K562 (cell line): ENCODE measurements around the gene IFI6. TPM values are rescaled to one million over a fixed set of nuclear protein-coding genes. Genes with fewer than 3 reads are reported as not detected.

Experiments used
- ATAC-seq: fragments of 200-7000 bp; cut with Tn5 transposase; 3 replicates; pipeline ENCODE4 v1.9.1; 2020; ENCODE audit warnings: moderate library complexity
- BruUV-seq: library from RNA; stranded (reverse); fragments of 400-500 nt; replicated peaks from 2 replicates; lab custom pipeline; 2021; lab: Mats Ljungman, UMichigan
- CTCF ChIA-PET: fragments of 300-600 bp; formaldehyde crosslinking; extraction: SDS; loops from one replicate; lab custom pipeline; 2021; ENCODE audit warnings: low intra/inter-chr PET ratio; lab: Yijun Ruan, JAX
- POLR2A ChIA-PET: fragments of 300-600, 350-650 bp; sonication (Branson Sonifier 250); formaldehyde crosslinking; extraction: SDS; loops from one replicate; lab custom pipeline; 2021; ENCODE audit warnings: antibody characterized with exemption, inconsistent platforms; lab: Yijun Ruan, JAX
- DNase-seq, 4 experiments: peaks; one replicate each; pipeline versions ENCODE4 v3.0.0 to v3.0.0-alpha.2; 2011 to 2018; ENCODE audit warnings: low spot score in 3 of 4, mixed read lengths in 3 of 4; ENCODE audit errors: extremely low read depth in 1 of 4
- FAIRE-seq: peaks from 2 replicates; lab custom pipeline; 2011; peaks lifted over from hg19 to GRCh38; lab: Jason Lieb, UNC
- H2AFZ ChIP-seq: 2 replicates; pipeline ENCODE4 v1.6.0; 2011; ENCODE audit warnings: low read depth, low read length, control low read depth, inconsistent platforms
- H3K27ac ChIP-seq: fragments of 200-600 bp; 3 replicates; pipeline ENCODE4 v1.8.0; 2011; ENCODE audit warnings: low read depth, mild to moderate bottlenecking, control low read depth, inconsistent platforms, low read length, moderate library complexity, mixed read lengths; ENCODE audit errors: extremely low read depth
- H3K27me3 ChIP-seq, 2 experiments: fragments of 300-600 bp in 1 of 2; 2 replicates in 1 of 2; 3 replicates in 1 of 2; pipeline versions ENCODE4 v1.6.0 to v1.8.0; 2011; ENCODE audit warnings: inconsistent platforms in 2 of 2, low read length in 2 of 2, mild to moderate bottlenecking in 1 of 2, mixed read lengths in 1 of 2, moderate library complexity in 1 of 2; ENCODE audit not compliant: control insufficient read depth in 2 of 2, insufficient read depth in 2 of 2
- H3K36me3 ChIP-seq: fragments of 300-600 bp; 3 replicates; pipeline ENCODE4 v1.8.0; 2011; ENCODE audit warnings: mild to moderate bottlenecking, low read length, inconsistent platforms; ENCODE audit not compliant: control insufficient read depth, insufficient read depth
- H3K4me1 ChIP-seq, 2 experiments: fragments of 200-600 bp in 1 of 2; replicated peaks in 1 of 2; 2 replicates in 1 of 2; 3 replicates in 1 of 2; pipeline versions ENCODE4 v1.5.1 to v1.8.0; 2011; ENCODE audit warnings: inconsistent platforms in 2 of 2, low read length in 2 of 2, mild to moderate bottlenecking in 1 of 2, mixed read lengths in 1 of 2, moderate library complexity in 1 of 2; ENCODE audit not compliant: control insufficient read depth in 2 of 2, insufficient read depth in 2 of 2
- H3K4me2 ChIP-seq: 2 replicates; pipeline ENCODE4 v1.6.1; 2011; ENCODE audit warnings: low read length, control low read depth, inconsistent platforms, mixed read lengths; ENCODE audit not compliant: insufficient read depth
- H3K4me3 ChIP-seq: fragments of 200-600 bp; sonication (generic), shearing (Covaris generic); 2 replicates; pipeline ENCODE4 v1.5.1; 2016; ENCODE audit warnings: control low read depth, inconsistent platforms
- H3K79me2 ChIP-seq: fragments of 200-600 bp; 3 replicates; pipeline ENCODE4 v1.8.0; 2011; ENCODE audit warnings: low read length, inconsistent platforms; ENCODE audit not compliant: control insufficient read depth, insufficient read depth
- H3K9ac ChIP-seq, 2 experiments: 2 replicates each; pipeline versions ENCODE4 v1.6.0 to v1.6.1; 2011; ENCODE audit warnings: low read depth in 2 of 2, low read length in 2 of 2, control low read depth in 1 of 2, inconsistent platforms in 1 of 2, mild to moderate bottlenecking in 1 of 2, mixed read lengths in 1 of 2; ENCODE audit not compliant: insufficient read depth in 1 of 2
- H3K9me1 ChIP-seq: one replicate; pipeline ENCODE4 v1.6.0; 2011; ENCODE audit warnings: inconsistent platforms, mild to moderate bottlenecking, low read length, moderate library complexity; ENCODE audit not compliant: control insufficient read depth, insufficient read depth
- H3K9me3 ChIP-seq: replicated peaks from 2 replicates; pipeline ENCODE4 v1.5.1; 2011; ENCODE audit warnings: low read depth, low read length, inconsistent platforms; ENCODE audit not compliant: control insufficient read depth, insufficient read depth
- H4K20me1 ChIP-seq: replicated peaks from 2 replicates; pipeline ENCODE4 v1.6.1; 2011; ENCODE audit warnings: low read length, inconsistent platforms, mixed read lengths; ENCODE audit not compliant: control insufficient read depth, insufficient read depth
- ADNP ChIP-seq: fragments of 200-800 bp; sonication (Bioruptor generic); IDR thresholded peaks from 2 replicates; pipeline ENCODE4 v1.6.1; 2016; ENCODE audit warnings: missing genetic modification characterization, missing compliant biosample characterization
- ATF7 ChIP-seq: fragments of 450-650 bp; IDR thresholded peaks from 2 replicates; pipeline ENCODE4 v1.7.1; 2014; ENCODE audit warnings: mild to moderate bottlenecking, moderate library complexity
- BHLHE40 ChIP-seq: IDR thresholded peaks from 2 replicates; pipeline ENCODE4 v1.6.1; 2011; ENCODE audit warnings: low read length, improper control_type of control experiment
- CBX1 ChIP-seq: sonication (generic); IDR thresholded peaks from 2 replicates; pipeline ENCODE4 v1.6.1; 2016; ENCODE audit warnings: antibody characterized with exemption, low read depth, mild to moderate bottlenecking
- FOXP1 ChIP-seq: sonication (generic); formaldehyde crosslinking; IDR thresholded peaks from 2 replicates; pipeline ENCODE4 v1.8.0; 2022; ENCODE audit warnings: mild to moderate bottlenecking, missing genetic modification reagents
- GTF2E2 ChIP-seq: fragments of 200-800 bp; sonication (Bioruptor generic); IDR thresholded peaks from 2 replicates; pipeline ENCODE4 v1.6.1; 2016; ENCODE audit warnings: missing genetic modification characterization, missing compliant biosample characterization
- HDAC8 ChIP-seq: fragments of 450-650 bp; IDR thresholded peaks from 2 replicates; pipeline ENCODE4 v1.6.1; 2016; ENCODE audit warnings: mild to moderate bottlenecking, missing genetic modification characterization, moderate library complexity, missing compliant biosample characterization
- ILK ChIP-seq: fragments of 450-650 bp; IDR thresholded peaks from 2 replicates; pipeline ENCODE4 v1.6.1; 2016; ENCODE audit warnings: missing genetic modification characterization, low read depth, mild to moderate bottlenecking, missing compliant biosample characterization, moderate library complexity, borderline replicate concordance
- KAT2B ChIP-seq: IDR thresholded peaks from one replicate; pipeline ENCODE4 v1.6.1; 2012; ENCODE audit warnings: low read depth, mild to moderate bottlenecking, control low read depth, inconsistent platforms, low read length, moderate library complexity
- MTA1 ChIP-seq: fragments of 450-650 bp; IDR thresholded peaks from 2 replicates; pipeline ENCODE4 v1.6.1; 2017; ENCODE audit warnings: borderline replicate concordance
- NR2C1 ChIP-seq, 2 experiments: fragments of 450-650 bp; IDR thresholded peaks; 2 replicates each; pipeline ENCODE4 v1.6.1; 2017; ENCODE audit warnings: mild to moderate bottlenecking in 2 of 2, antibody characterized with exemption in 1 of 2, inconsistent platforms in 1 of 2, missing compliant biosample characterization in 1 of 2, missing genetic modification characterization in 1 of 2
- RBM25 ChIP-seq: fragments of 200-400 bp; formaldehyde crosslinking; IDR thresholded peaks from 2 replicates; pipeline ENCODE4 v1.6.1; 2018; ENCODE audit warnings: low read length, low read depth, moderate library complexity; ENCODE audit not compliant: severe bottlenecking
- SMAD3 ChIP-seq: fragments of 450-650 bp; formaldehyde crosslinking; conservative IDR thresholded peaks from 2 replicates; pipeline ENCODE4 v1.4.0; 2020; ENCODE audit warnings: mild to moderate bottlenecking
- TCF7L2 ChIP-seq: fragments of 150-350 bp; IDR thresholded peaks from 2 replicates; pipeline ENCODE4 v1.6.1; 2016; ENCODE audit warnings: low read depth, mild to moderate bottlenecking, low read length, moderate library complexity
- TFAM ChIP-seq: fragments of 250-450 bp; sonication (Bioruptor Pico); conservative IDR thresholded peaks from 2 replicates; pipeline ENCODE4 v1.5.0; 2021; ENCODE audit warnings: mild to moderate bottlenecking, moderate library complexity
- ZFP36 ChIP-seq: fragments of 150-350 bp; IDR thresholded peaks from 2 replicates; pipeline ENCODE4 v1.6.1; 2018; ENCODE audit warnings: low read length, low read depth; ENCODE audit not compliant: partially characterized antibody
- ZNF253 ChIP-seq: fragments of 250-450 bp; sonication (Bioruptor Pico); conservative IDR thresholded peaks from 2 replicates; pipeline ENCODE4 v1.6.1; 2021; ENCODE audit warnings: mild to moderate bottlenecking
- ZNF316 ChIP-seq: fragments of 450-650 bp; IDR thresholded peaks from 2 replicates; pipeline ENCODE4 v1.6.1; 2016
- ZNF431 ChIP-seq: sonication (generic); formaldehyde crosslinking; IDR thresholded peaks from 2 replicates; pipeline ENCODE4 v1.8.0; 2022; ENCODE audit warnings: mild to moderate bottlenecking, missing genetic modification reagents
- ZNF436 ChIP-seq: fragments of 250-450, 450-650 bp; sonication (Bioruptor Pico); formaldehyde crosslinking; IDR thresholded peaks from 2 replicates; pipeline ENCODE4 v1.7.0; 2020; ENCODE audit warnings: mild to moderate bottlenecking
- ZNF589 ChIP-seq: fragments of 200-800 bp; sonication (Bioruptor generic); IDR thresholded peaks from 2 replicates; pipeline ENCODE4 v1.6.1; 2016; ENCODE audit warnings: low read depth, missing genetic modification characterization, missing compliant biosample characterization
- WGBS: fragments of 100-300 bp; shearing (Covaris generic); methylation state at CpG from one replicate; pipeline ENCODE4 v1.1.6; 2016; ENCODE audit warnings: low coverage, mixed read lengths; ENCODE audit not compliant: insufficient coverage; ENCODE audit errors: missing lambda C conversion rate; 5-methylcytosine and 5-hydroxymethylcytosine counted together
- in situ Hi-C: fragments of 300-500 bp; cut with MboI; formaldehyde crosslinking; loops from 4 replicates; pipeline ENCODE4 v1.15.0; 2018; ENCODE audit warnings: inconsistent platforms, mixed read lengths
- intact Hi-C: fragments of 100-400 bp; cut with micrococcal nuclease; formaldehyde crosslinking; loops from 2 replicates; pipeline ENCODE4 v1.14.2; 2022
- polyA plus RNA-seq, 8 experiments: library from polyadenylated mRNA; depleted of rRNA in 4 of 8; stranded (reverse) in 5 of 8; unstranded in 3 of 8; fragments of >200 nt; fragmentation: Nextera tagmentation in 2 of 8; fragmentation: Illumina TruSeq in 1 of 8; extraction: Ambion mirVana in 2 of 8; extraction: Trizol in 1 of 8; gene quantifications; 2 replicates each; pipeline versions ENCODE4 v1.2.1 to v1.2.3, GENCODE V29; 2011 to 2014; ENCODE audit warnings: inconsistent platforms in 1 of 8, missing spikeins in 1 of 8
- total RNA-seq, 7 experiments: library from RNA; depleted of rRNA in 6 of 7; stranded (reverse); fragments of >200 nt in 6 of 7; fragmentation: Illumina TruSeq in 2 of 7; extraction: Trizol in 2 of 7; gene quantifications; 2 replicates each; pipeline versions ENCODE4 v1.2.1 to v1.2.3, GENCODE V29; 2011 to 2021; ENCODE audit warnings: low replicate concordance in 1 of 7
- TF ChIP-seq, protein P1 (sequence below): fragments of 250-450 bp; sonication (Bioruptor Pico); IDR thresholded peaks from 2 replicates; pipeline ENCODE4 v1.8.0; 2022; ENCODE audit warnings: moderate library complexity, mild to moderate bottlenecking, inconsistent platforms
- TF ChIP-seq, protein P2 (sequence below): fragments of 200-800 bp; sonication (Bioruptor generic); IDR thresholded peaks from 2 replicates; pipeline ENCODE4 v1.6.1; 2017; ENCODE audit warnings: missing genetic modification characterization, missing compliant biosample characterization

Gene IFI6
- total and polyA plus RNA-seq, 9 of the 15 experiments (the other 6 are each of a cell fraction or from before 2014, with no cell fraction given), result 0.17 to 4.5 (median 2.2) TPM

DNA sequence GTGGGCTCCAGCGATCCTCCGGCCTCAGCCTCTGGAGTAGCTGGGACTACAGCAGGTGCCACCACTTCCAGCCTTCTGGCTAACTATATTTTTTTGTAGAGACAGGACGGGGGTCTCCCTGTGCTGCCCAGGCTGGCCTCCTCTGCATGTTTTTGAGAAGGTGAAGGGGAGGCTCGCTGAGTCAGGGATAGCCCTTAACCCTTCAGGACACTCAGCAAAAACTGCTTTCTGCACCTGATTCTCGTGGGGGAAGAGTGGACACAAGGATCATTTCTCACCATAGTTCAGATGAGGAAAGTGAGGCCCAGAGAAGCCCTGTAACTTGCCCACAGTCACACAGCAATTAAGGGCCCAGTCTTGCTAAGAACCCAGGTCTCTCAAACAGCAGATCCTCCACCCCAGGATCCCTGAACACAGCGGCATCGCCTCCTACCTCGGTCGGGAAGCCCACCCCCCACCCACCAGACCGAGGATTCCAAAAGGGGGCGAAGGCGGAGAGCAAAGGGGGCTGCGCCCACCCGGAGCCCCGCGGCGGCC lies 38.3 kb downstream of the IFI6 start:
- CTCF ChIA-PET, result no interaction called here
- Histone ChIP-seq H3K79me2 (no peaks in the 10 kb centered on the region), H4K20me1 (no peaks in the 10 kb centered on the region), H3K4me3 (peak overlapping the region; percentile 15; the same call in 1 of the 2 replicates), H3K4me1 (peaks cover 13 to 17% of the 10 kb centered on the region in 2 experiments; a peak in 4 of 5 replicates), H3K36me3 (no peaks in the 10 kb centered on the region), H3K4me2 (no peak overlapping the region), H3K27me3 (peaks cover 6 to 20% of the 10 kb centered on the region in 2 experiments; a peak in 3 of 5 replicates), H3K9ac (peak overlapping the region in 1 of 2 experiments; percentile 79; a peak in 1 of 4 replicates), H3K9me1 (no peaks in the 10 kb centered on the region), H3K27ac (no peak overlapping the region), H3K9me3 (no peaks in the 10 kb centered on the region), H2AFZ (peak overlapping the region; percentile 37)
- DNase-seq (no peak), ATAC-seq (no peak), FAIRE-seq (no peak)
- intact Hi-C loops, result no loop called here
- POLR2A ChIA-PET, result interaction anchor here (0.6 kb wide), 1 partner anchor 13 kb away, joined by 5 read pairs; no protein-coding TSS in a partner anchor
- WGBS, result 59% methylated on average over 16 of the region's 17 CpGs
- no TSS peak for BruUV-seq
- in situ Hi-C loops, result no loop called here
- TF ChIP-seq CBX1 (no peak), ADNP (tag) (no peak; the same call in 1 of the 2 replicates), ZFP36 (peak; percentile 85), SMAD3 (no peak), BHLHE40 (no peak), MTA1 (no peak), RBM25 (peak; percentile 43), ATF7 (no peak), ZNF316 (peak; percentile 20; the same call in 1 of the 2 replicates), ZNF589 (CRISPR knock-in tag) (no peak), FOXP1 (CRISPR knock-in tag) (no peak), NR2C1 (IDR thresholded peaks at IDR 0.05) (no peak), NR2C1 (tag; IDR thresholded peaks at IDR 0.05) (no peak), ILK (tag) (no peak), ZNF253 (CRISPR knock-in tag) (no peak), KAT2B (no peak), ZNF431 (CRISPR knock-in tag) (no peak), HDAC8 (tag) (no peak), GTF2E2 (no peak), ZNF436 (no peak), TCF7L2 (no peak), TFAM (CRISPR knock-in tag) (no peak)
- TF ChIP-seq, protein P1, sequence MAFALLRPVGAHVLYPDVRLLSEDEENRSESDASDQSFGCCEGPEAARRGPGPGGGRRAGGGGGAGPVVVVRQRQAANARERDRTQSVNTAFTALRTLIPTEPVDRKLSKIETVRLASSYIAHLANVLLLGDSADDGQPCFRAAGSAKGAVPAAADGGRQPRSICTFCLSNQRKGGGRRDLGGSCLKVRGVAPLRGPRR (CRISPR knock-in tag), result no peak
- TF ChIP-seq, protein P2, sequence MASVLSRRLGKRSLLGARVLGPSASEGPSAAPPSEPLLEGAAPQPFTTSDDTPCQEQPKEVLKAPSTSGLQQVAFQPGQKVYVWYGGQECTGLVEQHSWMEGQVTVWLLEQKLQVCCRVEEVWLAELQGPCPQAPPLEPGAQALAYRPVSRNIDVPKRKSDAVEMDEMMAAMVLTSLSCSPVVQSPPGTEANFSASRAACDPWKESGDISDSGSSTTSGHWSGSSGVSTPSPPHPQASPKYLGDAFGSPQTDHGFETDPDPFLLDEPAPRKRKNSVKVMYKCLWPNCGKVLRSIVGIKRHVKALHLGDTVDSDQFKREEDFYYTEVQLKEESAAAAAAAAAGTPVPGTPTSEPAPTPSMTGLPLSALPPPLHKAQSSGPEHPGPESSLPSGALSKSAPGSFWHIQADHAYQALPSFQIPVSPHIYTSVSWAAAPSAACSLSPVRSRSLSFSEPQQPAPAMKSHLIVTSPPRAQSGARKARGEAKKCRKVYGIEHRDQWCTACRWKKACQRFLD, result no peak
